ENCODE measurements around the gene RNF125. TPM values are rescaled to one million over a fixed set of nuclear protein-coding genes. Genes with fewer than 3 reads are reported as not detected.

Gene RNF125
- total and polyA plus RNA-seq, 10 of the 15 experiments (the other 5 are each of a cell fraction or from before 2014, with no cell fraction given), result 0.79 to 3.9 (median 2.9) TPM

GRCh38 chr18:31983976-31984375 is 34.6 kb upstream of the RNF125 start (continued):
- TF ChIP-seq CUX1 (IDR thresholded peaks at IDR 0.05; ENCODE audit: insufficient replicate concordance, low read depth, low read length) (no peak), SMARCA5 (IDR thresholded peaks at IDR 0.05) (no peak), STAT3 (IDR thresholded peaks at IDR 0.05; ENCODE audit: low read depth, low read length) (no peak), E4F1 (IDR thresholded peaks at IDR 0.05; ENCODE audit: borderline replicate concordance, partially characterized antibody) (no peak), ZBTB40 (IDR thresholded peaks at IDR 0.05; ENCODE audit: borderline replicate concordance) (no peak), NR2C2 (IDR thresholded peaks at IDR 0.05; ENCODE audit: borderline replicate concordance, control insufficient read depth, insufficient read length, low read depth) (no peak)

Data from GM12878 (cell line).